ENCODE measurements around the gene MRPL54.

MRPL54 gene

GRCh38 chr19:3788996-3789778 is 26.7 kb downstream of the MRPL54 start:
- Histone ChIP-seq H3K9me3 (ENCODE audit: control insufficient read depth, low read length) (no peaks in the 10 kb centered on the region), H3K4me1 (ENCODE audit: control insufficient read depth, insufficient read depth, low read length, poor library complexity, severe bottlenecking) (peaks cover 3% of the 10 kb centered on the region), H3K36me3 (ENCODE audit: control insufficient read depth, insufficient read depth, low read length) (no peaks in the 10 kb centered on the region), H3K27ac (ENCODE audit: low read depth, low read length, severe bottlenecking) (no peak overlapping the region), H3K4me3 (ENCODE audit: extremely low read depth, insufficient read depth, low read length, poor library complexity, severe bottlenecking) (no peak overlapping the region)
- WGBS, 2 experiments (ENCODE audit: insufficient coverage in 2 of 2), result 58 to 65% methylated on average over 11 to 12 of the region's 16 CpGs

GRCh38 chr19:3790209-3790734 is 27.8 kb downstream of the MRPL54 start:
- WGBS, 2 experiments (ENCODE audit: insufficient coverage in 2 of 2), result 77 to 85% methylated on average over 5 to 6 of the region's 6 CpGs
- no peak overlapping the region for H3K4me3 ChIP-seq (ENCODE audit: extremely low read depth, insufficient read depth, low read length, poor library complexity, severe bottlenecking)
- peaks cover 3% of the 10 kb centered on the region for H3K4me1 ChIP-seq (ENCODE audit: control insufficient read depth, insufficient read depth, low read length, poor library complexity, severe bottlenecking)
- no peak overlapping the region for H3K27ac ChIP-seq (ENCODE audit: low read depth, low read length, severe bottlenecking)
- no peaks in the 10 kb centered on the region for H3K36me3 ChIP-seq (ENCODE audit: control insufficient read depth, insufficient read depth, low read length)
- no peaks in the 10 kb centered on the region for H3K9me3 ChIP-seq (ENCODE audit: control insufficient read depth, low read length)

DNA sequence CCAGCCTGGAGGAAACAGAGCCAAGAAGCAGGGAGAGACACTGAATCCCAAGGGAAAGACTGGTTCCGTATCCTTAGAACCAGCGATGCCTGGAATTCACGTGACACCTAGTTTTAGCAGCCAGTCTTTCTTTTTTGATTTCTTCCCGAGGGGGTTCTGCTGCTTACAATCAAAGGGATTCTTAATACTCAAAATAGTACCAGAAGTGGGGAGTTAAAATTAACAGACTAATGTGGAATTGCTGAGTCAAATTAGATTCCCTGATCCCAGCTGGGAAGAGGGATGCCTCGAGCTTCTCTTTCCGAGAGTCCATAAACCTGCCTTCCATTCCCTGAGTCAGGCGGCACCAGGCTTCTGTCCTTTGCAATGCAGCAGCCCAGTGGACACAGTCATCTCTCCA is 28.5 kb downstream of the MRPL54 start:
- Histone ChIP-seq H3K36me3 (ENCODE audit: control insufficient read depth, insufficient read depth, low read length) (no peaks in the 10 kb centered on the region), H3K27ac (ENCODE audit: low read depth, low read length, severe bottlenecking) (no peak overlapping the region), H3K9me3 (ENCODE audit: control insufficient read depth, low read length) (no peaks in the 10 kb centered on the region), H3K4me1 (ENCODE audit: control insufficient read depth, insufficient read depth, low read length, poor library complexity, severe bottlenecking) (no peaks in the 10 kb centered on the region), H3K4me3 (ENCODE audit: extremely low read depth, insufficient read depth, low read length, poor library complexity, severe bottlenecking) (no peak overlapping the region)
- 92 to 93% methylated on average over 6 to 7 of the region's 7 CpGs for WGBS, 2 experiments (ENCODE audit: insufficient coverage in 2 of 2)

GRCh38 chr19:3792114-3792513 is 29.6 kb downstream of the MRPL54 start:
- no peaks in the 10 kb centered on the region for H3K36me3 ChIP-seq (ENCODE audit: control insufficient read depth, insufficient read depth, low read length)
- 80 to 95% methylated on average over 1 to 2 of the region's 3 CpGs for WGBS, 2 experiments (ENCODE audit: insufficient coverage in 2 of 2)
- no peak overlapping the region for H3K4me3 ChIP-seq (ENCODE audit: extremely low read depth, insufficient read depth, low read length, poor library complexity, severe bottlenecking)
- H3K9me3 ChIP-seq (ENCODE audit: control insufficient read depth, low read length), result peaks cover 4% of the 10 kb centered on the region
- no peak overlapping the region for H3K27ac ChIP-seq (ENCODE audit: low read depth, low read length, severe bottlenecking)
- H3K4me1 ChIP-seq (ENCODE audit: control insufficient read depth, insufficient read depth, low read length, poor library complexity, severe bottlenecking), result no peaks in the 10 kb centered on the region

GRCh38 chr19:3793799-3794198 is 31.3 kb downstream of the MRPL54 start:
- Histone ChIP-seq H3K4me1 (ENCODE audit: control insufficient read depth, insufficient read depth, low read length, poor library complexity, severe bottlenecking) (no peaks in the 10 kb centered on the region), H3K9me3 (ENCODE audit: control insufficient read depth, low read length) (peaks cover 4% of the 10 kb centered on the region), H3K4me3 (ENCODE audit: extremely low read depth, insufficient read depth, low read length, poor library complexity, severe bottlenecking) (no peak overlapping the region), H3K27ac (ENCODE audit: low read depth, low read length, severe bottlenecking) (no peak overlapping the region), H3K36me3 (ENCODE audit: control insufficient read depth, insufficient read depth, low read length) (no peaks in the 10 kb centered on the region)
- WGBS, 2 experiments (ENCODE audit: insufficient coverage in 2 of 2), result 80 to 91% methylated on average over 3 of the region's 3 CpGs

DNA sequence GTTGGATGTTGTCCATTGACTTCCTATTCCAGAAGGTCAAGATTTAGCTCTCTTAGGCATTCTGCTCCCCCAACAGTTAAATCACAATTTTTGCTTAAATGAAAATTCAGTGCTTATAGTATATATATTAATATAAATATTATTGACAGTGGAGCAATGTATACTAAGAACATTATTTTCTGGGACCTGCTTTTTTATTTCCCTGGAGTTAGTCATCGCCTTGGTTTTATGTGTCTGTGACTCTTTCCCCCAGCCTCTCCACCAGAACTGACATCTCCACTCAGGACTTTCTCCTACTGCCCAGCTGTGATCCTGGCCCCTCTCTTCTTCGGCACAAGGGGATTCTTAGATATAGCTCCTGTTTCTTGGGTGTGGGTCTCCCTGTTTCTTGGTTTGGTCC is 33.9 kb downstream of the MRPL54 start:
- 100% methylated on average over 1 of the region's 2 CpGs; no CpG with 5 or more reads in 1 of the 2 experiments for WGBS, 2 experiments (ENCODE audit: insufficient coverage in 2 of 2)
- no peak overlapping the region for H3K27ac ChIP-seq (ENCODE audit: low read depth, low read length, severe bottlenecking)

GRCh38 chr19:3798137-3798536 is 35.7 kb downstream of the MRPL54 start:
- Histone ChIP-seq H3K4me1 (ENCODE audit: control insufficient read depth, insufficient read depth, low read length, poor library complexity, severe bottlenecking) (no peaks in the 10 kb centered on the region), H3K9me3 (ENCODE audit: control insufficient read depth, low read length) (peaks cover 4% of the 10 kb centered on the region), H3K36me3 (ENCODE audit: control insufficient read depth, insufficient read depth, low read length) (no peaks in the 10 kb centered on the region), H3K4me3 (ENCODE audit: extremely low read depth, insufficient read depth, low read length, poor library complexity, severe bottlenecking) (no peak overlapping the region), H3K27ac (ENCODE audit: low read depth, low read length, severe bottlenecking) (no peak overlapping the region)
- 83 to 100% methylated on average over 2 to 5 of the region's 6 CpGs for WGBS, 2 experiments (ENCODE audit: insufficient coverage in 2 of 2)

More for the DNA sequence above, 33.9 kb downstream of the MRPL54 start:
- H3K9me3 ChIP-seq (ENCODE audit: control insufficient read depth, low read length), result peaks cover 4% of the 10 kb centered on the region
- H3K36me3 ChIP-seq (ENCODE audit: control insufficient read depth, insufficient read depth, low read length), result no peaks in the 10 kb centered on the region
- H3K4me1 ChIP-seq (ENCODE audit: control insufficient read depth, insufficient read depth, low read length, poor library complexity, severe bottlenecking), result no peaks in the 10 kb centered on the region
- H3K4me3 ChIP-seq (ENCODE audit: extremely low read depth, insufficient read depth, low read length, poor library complexity, severe bottlenecking), result no peak overlapping the region

GRCh38 chr19:3800996-3801395 is 38.5 kb downstream of the MRPL54 start:
- H3K4me3 ChIP-seq (ENCODE audit: extremely low read depth, insufficient read depth, low read length, poor library complexity, severe bottlenecking), result no peak overlapping the region
- WGBS, 2 experiments (ENCODE audit: insufficient coverage in 2 of 2), result 51 to 52% methylated on average over 20 to 21 of the region's 21 CpGs
- H3K9me3 ChIP-seq (ENCODE audit: control insufficient read depth, low read length), result peaks cover 4% of the 10 kb centered on the region
- no peak overlapping the region for H3K27ac ChIP-seq (ENCODE audit: low read depth, low read length, severe bottlenecking)
- H3K36me3 ChIP-seq (ENCODE audit: control insufficient read depth, insufficient read depth, low read length), result no peaks in the 10 kb centered on the region
- H3K4me1 ChIP-seq (ENCODE audit: control insufficient read depth, insufficient read depth, low read length, poor library complexity, severe bottlenecking), result no peaks in the 10 kb centered on the region

- H3K36me3 ChIP-seq (ENCODE audit: control insufficient read depth, insufficient read depth, low read length), result no peaks in the 10 kb centered on the region
- no peaks in the 10 kb centered on the region for H3K4me1 ChIP-seq (ENCODE audit: control insufficient read depth, insufficient read depth, low read length, poor library complexity, severe bottlenecking)
- 4 to 9% methylated on average over 34 to 40 of the region's 46 CpGs for WGBS, 2 experiments (ENCODE audit: insufficient coverage in 2 of 2)
- H3K27ac ChIP-seq (ENCODE audit: low read depth, low read length, severe bottlenecking), result no peak overlapping the region
- H3K9me3 ChIP-seq (ENCODE audit: control insufficient read depth, low read length), result peaks cover 4% of the 10 kb centered on the region
- no peak overlapping the region for H3K4me3 ChIP-seq (ENCODE audit: extremely low read depth, insufficient read depth, low read length, poor library complexity, severe bottlenecking)
These were observed 39.1 kb downstream of the MRPL54 start for GRCh38 chr19:3801412-3802096.

GRCh38 chr19:3803114-3803888 is 40.8 kb downstream of the MRPL54 start:
- 93 to 94% methylated on average over 11 to 17 of the region's 24 CpGs for WGBS, 2 experiments (ENCODE audit: insufficient coverage in 2 of 2)
- no peak overlapping the region for H3K4me3 ChIP-seq (ENCODE audit: extremely low read depth, insufficient read depth, low read length, poor library complexity, severe bottlenecking)
- H3K9me3 ChIP-seq (ENCODE audit: control insufficient read depth, low read length), result no peaks in the 10 kb centered on the region
- H3K4me1 ChIP-seq (ENCODE audit: control insufficient read depth, insufficient read depth, low read length, poor library complexity, severe bottlenecking), result no peaks in the 10 kb centered on the region
- H3K36me3 ChIP-seq (ENCODE audit: control insufficient read depth, insufficient read depth, low read length), result no peaks in the 10 kb centered on the region
- no peak overlapping the region for H3K27ac ChIP-seq (ENCODE audit: low read depth, low read length, severe bottlenecking)

All from mesodermal cell (in vitro differentiated cells).